ENCODE measurements around the gene ITIH4. TPM values are rescaled to one million over a fixed set of nuclear protein-coding genes. Genes with fewer than 3 reads are reported as not detected.

The ITIH4 gene
- total RNA-seq, 1 donor from 2014 or later: 26.9 TPM

GRCh38 chr3:52763466-52763865, 67.0 kb downstream of the ITIH4 start:
- intact Hi-C loops (cut with DNase I): no loop called here
- no peak overlapping the region for H3K4me3 ChIP-seq
- ATAC-seq (no peak), DNase-seq (no peak)
- H3K36me3 ChIP-seq: peaks cover 88% of the 10 kb centered on the region
- H3K27me3 ChIP-seq: no peaks in the 10 kb centered on the region
- H3K4me1 ChIP-seq: no peaks in the 10 kb centered on the region
- H3K27ac ChIP-seq: no peak overlapping the region
- TF ChIP-seq CTCF (IDR thresholded peaks at IDR 0.05): no peak
- no peaks in the 10 kb centered on the region for H3K9me3 ChIP-seq

Small RNA genes lying within 50 kb of the gene (microRNA-seq; reads per million reads assigned to microRNA genes)
- not detected for gene MIR8064 (ENCODE audit: borderline microRNAs expressed)

Other genes with a start within 250 kb of the ITIH4 start
- gene PBRM1, start 144.8 kb downstream of the ITIH4 start, total RNA-seq: 67.1 TPM
- 50.6 TPM for gene GNL3, start 144.6 kb downstream of the ITIH4 start, total RNA-seq
- 44.9 TPM for gene GLT8D1, start 124.9 kb downstream of the ITIH4 start, total RNA-seq
- 76.0 TPM for gene SPCS1, start 124.6 kb downstream of the ITIH4 start, total RNA-seq
- 27.2 TPM for gene NEK4, start 59.7 kb downstream of the ITIH4 start, total RNA-seq
- not detected for gene ITIH1, start 53.1 kb downstream of the ITIH4 start, total RNA-seq
- gene ITIH3, start 35.9 kb downstream of the ITIH4 start, total RNA-seq: 9.5 TPM
- 5.4 TPM for gene MUSTN1, start 4.3 kb upstream of the ITIH4 start, total RNA-seq
- 34.7 TPM for gene STIMATE, start 66.9 kb upstream of the ITIH4 start, total RNA-seq
- gene SFMBT1, start 215.4 kb upstream of the ITIH4 start, total RNA-seq: 17.2 TPM

Data from upper lobe of right lung (tissue), 1 donor.